ENCODE results near the gene APOF.

DNA sequence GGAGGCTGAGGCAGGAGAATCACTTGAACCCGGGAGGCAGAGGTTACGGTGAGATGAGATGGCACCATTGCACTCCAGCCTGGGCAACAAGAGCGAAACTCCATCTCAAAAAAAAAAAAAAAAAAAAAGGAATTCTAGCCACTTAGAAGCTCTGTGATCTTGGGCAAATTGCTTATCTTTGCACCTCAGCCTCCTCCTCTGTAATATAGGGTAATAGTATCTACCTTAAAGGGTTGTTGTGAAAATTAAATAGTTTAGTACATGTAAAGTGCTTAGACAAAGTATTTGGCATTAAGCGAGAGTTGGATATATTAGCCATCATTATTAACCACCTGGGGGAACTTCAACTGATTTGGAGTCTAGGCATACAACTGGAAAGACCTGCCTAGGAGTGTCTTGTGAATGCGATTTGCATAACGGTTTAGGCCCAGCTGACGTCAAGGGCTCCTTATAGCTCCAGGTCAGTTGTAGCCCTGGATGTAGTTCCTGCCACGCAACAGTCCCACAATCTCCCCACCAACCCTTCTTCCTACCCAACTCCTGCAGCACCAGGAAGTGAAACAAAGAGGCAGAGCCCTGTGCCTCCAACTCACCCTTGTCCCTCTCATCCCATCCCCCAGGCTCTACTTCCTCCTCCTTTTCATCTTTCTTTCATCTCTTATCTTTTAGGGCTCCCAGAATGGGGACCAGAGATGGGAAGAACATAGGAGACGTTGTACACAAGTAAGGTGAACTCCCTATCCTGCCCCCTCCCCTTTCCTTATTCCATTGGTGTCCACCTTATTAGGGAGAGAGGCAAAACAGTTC lies 26.1 kb downstream of the APOF start:
- TF ChIP-seq ZNF202 (tag by site-specific recombination; IDR thresholded peaks at IDR 0.05; ENCODE audit: borderline replicate concordance) = no peak
- TF ChIP-seq, protein P1, sequence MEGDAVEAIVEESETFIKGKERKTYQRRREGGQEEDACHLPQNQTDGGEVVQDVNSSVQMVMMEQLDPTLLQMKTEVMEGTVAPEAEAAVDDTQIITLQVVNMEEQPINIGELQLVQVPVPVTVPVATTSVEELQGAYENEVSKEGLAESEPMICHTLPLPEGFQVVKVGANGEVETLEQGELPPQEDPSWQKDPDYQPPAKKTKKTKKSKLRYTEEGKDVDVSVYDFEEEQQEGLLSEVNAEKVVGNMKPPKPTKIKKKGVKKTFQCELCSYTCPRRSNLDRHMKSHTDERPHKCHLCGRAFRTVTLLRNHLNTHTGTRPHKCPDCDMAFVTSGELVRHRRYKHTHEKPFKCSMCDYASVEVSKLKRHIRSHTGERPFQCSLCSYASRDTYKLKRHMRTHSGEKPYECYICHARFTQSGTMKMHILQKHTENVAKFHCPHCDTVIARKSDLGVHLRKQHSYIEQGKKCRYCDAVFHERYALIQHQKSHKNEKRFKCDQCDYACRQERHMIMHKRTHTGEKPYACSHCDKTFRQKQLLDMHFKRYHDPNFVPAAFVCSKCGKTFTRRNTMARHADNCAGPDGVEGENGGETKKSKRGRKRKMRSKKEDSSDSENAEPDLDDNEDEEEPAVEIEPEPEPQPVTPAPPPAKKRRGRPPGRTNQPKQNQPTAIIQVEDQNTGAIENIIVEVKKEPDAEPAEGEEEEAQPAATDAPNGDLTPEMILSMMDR (tag by site-specific recombination; IDR thresholded peaks at IDR 0.05) = no peak
- no peak for TF ChIP-seq ZNF654 (tag by site-specific recombination; IDR thresholded peaks at IDR 0.05; ENCODE audit: low read depth)
- TF ChIP-seq ZNF146 (tag by site-specific recombination; IDR thresholded peaks at IDR 0.05) = no peak
- TF ChIP-seq ZNF843 (tag by site-specific recombination; IDR thresholded peaks at IDR 0.05) = no peak
- no peak for TF ChIP-seq YY1 (tag by site-specific recombination; IDR thresholded peaks at IDR 0.05)
- 0 out of 2 replicates have a peak, but pooled peaks have one; percentile 26 for TF ChIP-seq ZNF10 (tag by site-specific recombination; IDR thresholded peaks at IDR 0.05)
- no peak for TF ChIP-seq ZNF404 (tag by site-specific recombination; IDR thresholded peaks at IDR 0.05)
- TF ChIP-seq, protein P2, sequence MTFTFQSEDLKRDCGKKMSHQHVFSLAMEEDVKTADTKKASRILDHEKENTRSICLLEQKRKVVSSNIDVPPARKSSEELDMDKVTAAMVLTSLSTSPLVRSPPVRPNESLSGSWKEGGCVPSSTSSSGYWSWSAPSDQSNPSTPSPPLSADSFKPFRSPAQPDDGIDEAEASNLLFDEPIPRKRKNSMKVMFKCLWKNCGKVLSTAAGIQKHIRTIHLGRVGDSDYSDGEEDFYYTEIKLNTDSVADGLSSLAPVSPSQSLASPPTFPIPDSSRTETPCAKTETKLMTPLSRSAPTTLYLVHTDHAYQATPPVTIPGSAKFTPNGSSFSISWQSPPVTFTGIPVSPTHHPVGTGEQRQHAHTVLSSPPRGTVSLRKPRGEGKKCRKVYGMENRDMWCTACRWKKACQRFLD (tag by site-specific recombination; IDR thresholded peaks at IDR 0.05) = no peak
- TF ChIP-seq ZNF302 (tag by site-specific recombination; IDR thresholded peaks at IDR 0.05; ENCODE audit: low read depth) = no peak
- TF ChIP-seq SALL2 (tag by site-specific recombination; IDR thresholded peaks at IDR 0.05; ENCODE audit: borderline replicate concordance) = no peak
- TF ChIP-seq KLF1 (tag by site-specific recombination; IDR thresholded peaks at IDR 0.05) = no peak
